Small intestine (tissue), 7 donors: ENCODE results near the gene ZNF277. TPM values are rescaled to one million over a fixed set of nuclear protein-coding genes. Genes with fewer than 3 reads are reported as not detected.

Source experiments
- DNase-seq, 2 donors: peaks; one replicate each; pipeline versions ENCODE4 v3.0.0 to v3.0.0-alpha.2; 2013
- FAIRE-seq: peaks from 2 replicates; lab custom pipeline; 2012; peaks lifted over from hg19 to GRCh38; lab: Jason Lieb, UNC
- H3K27ac ChIP-seq, 3 donors: one replicate each; pipeline ENCODE4 v1.5.1; 2013; ENCODE audit warnings: low read length in 2 of 3, mild to moderate bottlenecking in 2 of 3, control low read depth in 1 of 3, inconsistent platforms in 1 of 3, low read depth in 1 of 3, moderate library complexity in 1 of 3
- H3K27me3 ChIP-seq, 3 donors: one replicate each; pipeline ENCODE4 v1.6.1; 2013; ENCODE audit warnings: low read length in 3 of 3, inconsistent platforms in 1 of 3; ENCODE audit not compliant: control insufficient read depth in 3 of 3, insufficient read depth in 3 of 3
- H3K36me3 ChIP-seq, 3 donors: one replicate each; pipeline ENCODE4 v1.6.1; 2013; ENCODE audit warnings: low read length in 3 of 3, inconsistent platforms in 1 of 3, low read depth in 1 of 3, mild to moderate bottlenecking in 1 of 3, moderate library complexity in 1 of 3; ENCODE audit not compliant: control insufficient read depth in 3 of 3, insufficient read depth in 2 of 3
- H3K4me1 ChIP-seq, 3 donors: one replicate each; pipeline ENCODE4 v1.6.1; 2013; ENCODE audit warnings: low read length in 2 of 3, inconsistent platforms in 1 of 3, low read depth in 1 of 3, mild to moderate bottlenecking in 1 of 3, moderate library complexity in 1 of 3; ENCODE audit not compliant: control insufficient read depth in 3 of 3, insufficient read depth in 2 of 3
- H3K4me3 ChIP-seq, 3 donors: one replicate each; pipeline ENCODE4 v1.5.1; 2013; ENCODE audit warnings: low read length in 3 of 3, control low read depth in 1 of 3, inconsistent platforms in 1 of 3, low read depth in 1 of 3, mild to moderate bottlenecking in 1 of 3, moderate library complexity in 1 of 3
- H3K9me3 ChIP-seq, 2 donors: one replicate each; pipeline ENCODE4 v1.6.1; 2013; ENCODE audit warnings: low read depth in 1 of 2, low read length in 1 of 2; ENCODE audit not compliant: control insufficient read depth in 2 of 2, insufficient read depth in 1 of 2
- WGBS, 3 donors: extraction: QIAGEN DNeasy Blood & Tissue Kit; methylation state at CpG; one replicate each; pipeline ENCODE4 v1.1.7; 2013; 5-methylcytosine and 5-hydroxymethylcytosine counted together
- polyA plus RNA-seq, 4 donors: library from polyadenylated mRNA; stranded (reverse) in 3 of 4; unstranded in 1 of 4; fragments of 200-250 nt in 3 of 4; fragments of 120-200 nt in 1 of 4; gene quantifications; one replicate each; pipeline versions ENCODE4 v1.2.1 to v1.2.3, GENCODE V29; 2013
- donor health status: healthy with polysubstance abuse.
- donor health status: control.
- donor health status: control.
- donor health status: Bipolar disorder and iron deficiency.
- donor health status: healthy.

ZNF277 gene
- polyA plus RNA-seq, 4 donors: 15.8 to 27.2 (median 24.9) TPM

DNA sequence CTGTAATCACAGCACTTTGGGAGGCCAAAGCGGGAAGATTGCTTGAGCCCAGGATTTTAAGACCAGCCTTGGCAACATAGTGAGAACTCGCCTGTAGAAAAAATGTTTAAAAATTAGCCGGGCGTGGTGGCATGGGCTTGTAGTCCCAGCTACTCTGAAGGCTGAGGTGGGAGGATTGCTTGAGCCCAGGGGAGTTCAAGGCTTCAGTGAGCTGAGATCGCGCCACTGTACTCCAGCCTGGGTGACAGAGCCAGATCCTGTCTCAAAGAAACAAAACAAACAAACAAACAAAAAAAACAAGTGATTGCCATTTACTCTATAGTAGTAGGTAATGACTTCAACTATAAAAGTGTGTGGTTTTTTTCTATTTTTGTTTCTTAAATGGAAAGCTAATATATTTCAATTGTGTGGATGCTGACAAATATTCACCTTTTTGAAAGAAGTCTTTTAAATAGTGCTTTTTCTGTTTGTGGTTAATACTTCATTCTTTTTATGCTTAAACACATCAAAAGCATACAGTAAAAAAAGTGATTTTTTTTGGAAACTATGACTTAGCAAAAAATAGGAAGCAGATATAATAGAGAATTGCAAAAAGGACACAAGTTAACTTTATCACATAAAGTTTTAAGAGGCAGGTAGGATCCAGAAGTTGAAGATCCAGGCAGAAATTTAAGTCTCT, 48.4 kb downstream of the ZNF277 start:
- H3K9me3 ChIP-seq: no peaks in the 10 kb centered on the region
- H3K27ac ChIP-seq: no peak overlapping the region
- no peak overlapping the region for H3K4me3 ChIP-seq
- H3K27me3 ChIP-seq: no peaks in the 10 kb centered on the region
- H3K36me3 ChIP-seq: no peaks in the 10 kb centered on the region
- WGBS, 3 donors: 92 to 93% (median 92%) methylated on average over 6 of the region's 6 CpGs
- DNase-seq (no peak), FAIRE-seq (no peak)
- H3K4me1 ChIP-seq: no peaks in the 10 kb centered on the region

DNA sequence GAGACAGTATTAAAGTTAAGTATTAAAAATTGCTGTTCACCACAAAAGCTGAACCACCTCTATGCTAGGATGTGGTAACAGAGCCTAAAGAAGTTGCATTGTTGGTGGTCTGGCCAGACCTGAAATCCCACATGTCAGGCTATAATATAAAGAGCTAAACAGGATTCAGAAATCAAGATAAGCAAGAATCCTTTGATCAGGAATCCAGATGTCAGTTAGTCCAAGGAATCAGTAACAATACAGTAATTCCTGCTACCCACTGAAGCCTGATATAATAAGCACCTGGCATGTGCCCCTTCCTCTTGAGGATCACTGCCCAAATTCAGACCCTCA, 48.9 kb downstream of the ZNF277 start:
- Histone ChIP-seq H3K27me3 (no peaks in the 10 kb centered on the region), H3K4me3 (no peak overlapping the region), H3K27ac (no peak overlapping the region), H3K9me3 (no peaks in the 10 kb centered on the region), H3K4me1 (no peaks in the 10 kb centered on the region), H3K36me3 (no peaks in the 10 kb centered on the region)
- DNase-seq (no peak), FAIRE-seq (no peak)

DNA sequence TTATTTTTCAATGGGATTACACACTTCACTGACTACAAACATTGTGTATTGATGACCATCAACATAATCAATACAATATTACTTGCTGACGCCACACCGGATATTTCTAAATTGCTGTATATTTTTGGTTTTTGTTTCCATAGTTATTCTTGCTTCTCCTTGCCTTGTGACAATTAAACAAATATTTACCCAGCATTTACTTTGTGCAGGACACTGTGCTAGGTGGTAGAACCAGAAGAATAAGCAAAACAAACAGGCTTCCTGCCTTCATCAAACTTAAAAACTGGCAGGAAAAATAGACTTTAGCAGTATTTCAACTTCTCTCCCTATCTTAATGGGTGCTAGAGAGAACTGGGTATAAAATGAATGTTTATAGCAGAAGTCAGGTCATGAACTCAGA, 50.6 kb downstream of the ZNF277 start:
- Histone ChIP-seq H3K9me3 (no peaks in the 10 kb centered on the region), H3K4me3 (no peak overlapping the region), H3K4me1 (no peaks in the 10 kb centered on the region), H3K27ac (no peak overlapping the region), H3K27me3 (no peaks in the 10 kb centered on the region), H3K36me3 (no peaks in the 10 kb centered on the region)
- DNase-seq (no peak), FAIRE-seq (no peak)
- 84 to 93% (median 86%) methylated on average over 2 of the region's 2 CpGs for WGBS, 3 donors

DNA sequence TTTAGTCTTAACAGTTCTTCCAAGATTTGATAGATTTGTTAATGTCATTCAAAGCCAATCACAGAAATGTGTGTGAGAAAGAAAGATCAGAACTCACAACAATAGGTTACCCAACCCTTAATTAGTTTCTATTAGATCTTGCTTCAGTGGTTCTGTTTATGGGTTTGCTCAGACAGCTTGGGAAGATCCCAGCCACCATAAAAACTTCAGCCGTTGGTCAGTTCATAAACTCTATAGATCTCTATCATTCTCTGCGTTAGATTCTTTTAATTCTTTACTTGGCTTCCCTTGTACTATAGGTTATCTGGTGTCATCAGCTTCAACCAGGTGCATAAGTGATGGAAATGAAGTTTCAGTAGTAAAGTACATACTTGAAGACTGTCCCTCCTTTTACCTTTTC, 54.4 kb downstream of the ZNF277 start:
- Histone ChIP-seq H3K4me3 (no peak overlapping the region), H3K4me1 (peaks cover 0 to 4% (median 0%) of the 10 kb centered on the region in 3 donors), H3K27ac (no peak overlapping the region), H3K9me3 (no peaks in the 10 kb centered on the region), H3K36me3 (no peaks in the 10 kb centered on the region), H3K27me3 (no peaks in the 10 kb centered on the region)
- FAIRE-seq: no peak
- DNase-seq: no peak
- WGBS, 3 donors: 87 to 95% (median 90%) methylated on average over 2 of the region's 2 CpGs

DNA sequence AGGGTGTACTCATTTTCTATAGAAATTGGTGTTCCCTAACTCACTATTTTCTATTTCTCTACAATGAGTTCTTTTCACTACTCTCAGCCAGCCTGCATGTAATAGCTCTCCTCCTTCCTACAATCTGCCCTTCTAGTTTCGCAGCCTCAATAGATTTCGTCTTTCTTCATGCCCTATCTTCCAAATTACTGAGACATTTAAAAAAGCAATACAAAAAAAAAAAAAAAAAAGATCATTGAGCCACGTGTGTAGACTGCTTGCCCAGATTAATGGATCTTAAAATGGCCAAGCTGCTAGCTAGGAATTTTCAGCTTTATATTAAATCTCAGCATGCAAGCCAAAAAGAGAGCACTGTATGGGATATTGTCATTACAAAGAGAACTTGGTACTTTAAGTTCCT, 55.5 kb downstream of the ZNF277 start:
- FAIRE-seq: no peak
- no peaks in the 10 kb centered on the region for H3K27me3 ChIP-seq
- H3K4me3 ChIP-seq: no peak overlapping the region
- H3K9me3 ChIP-seq: no peaks in the 10 kb centered on the region
- no peaks in the 10 kb centered on the region for H3K36me3 ChIP-seq
- H3K4me1 ChIP-seq: peaks cover 0 to 4% (median 0%) of the 10 kb centered on the region in 3 donors
- no peak overlapping the region for H3K27ac ChIP-seq
- DNase-seq: no peak
- WGBS, 3 donors: 80 to 84% (median 83%) methylated on average over 3 of the region's 3 CpGs

DNA sequence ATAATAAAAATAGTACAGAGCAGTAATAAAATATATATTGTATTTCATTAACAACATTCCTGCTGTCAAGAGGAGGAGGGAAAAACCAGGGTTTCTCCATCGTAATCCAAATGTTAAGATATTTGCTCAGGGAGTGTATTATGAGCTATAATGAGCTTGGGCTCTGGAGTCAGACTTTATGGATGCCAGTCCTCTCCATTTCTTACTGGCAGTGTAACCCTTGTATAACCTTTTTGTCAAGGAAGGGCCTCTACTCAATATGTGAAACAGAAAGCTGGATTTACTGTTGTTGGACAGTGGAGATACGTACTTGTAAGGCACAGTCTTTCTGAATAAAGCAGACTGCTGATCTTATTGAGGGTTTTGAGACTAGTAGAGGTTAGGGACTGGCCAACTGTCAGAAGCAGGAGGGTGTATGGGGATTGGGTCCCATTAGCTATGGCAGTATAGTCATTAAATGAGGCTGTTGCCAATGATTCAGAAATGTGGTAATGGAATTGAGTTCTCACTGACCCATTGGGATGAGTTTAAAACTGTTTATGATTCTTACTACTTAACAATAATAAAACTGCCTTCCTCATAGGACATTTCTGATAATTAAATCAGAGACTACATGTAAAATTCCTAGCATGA, 56.5 kb downstream of the ZNF277 start:
- WGBS, 3 donors: 66 to 72% (median 68%) methylated on average over 2 of the region's 2 CpGs
- no peak for FAIRE-seq

DNA sequence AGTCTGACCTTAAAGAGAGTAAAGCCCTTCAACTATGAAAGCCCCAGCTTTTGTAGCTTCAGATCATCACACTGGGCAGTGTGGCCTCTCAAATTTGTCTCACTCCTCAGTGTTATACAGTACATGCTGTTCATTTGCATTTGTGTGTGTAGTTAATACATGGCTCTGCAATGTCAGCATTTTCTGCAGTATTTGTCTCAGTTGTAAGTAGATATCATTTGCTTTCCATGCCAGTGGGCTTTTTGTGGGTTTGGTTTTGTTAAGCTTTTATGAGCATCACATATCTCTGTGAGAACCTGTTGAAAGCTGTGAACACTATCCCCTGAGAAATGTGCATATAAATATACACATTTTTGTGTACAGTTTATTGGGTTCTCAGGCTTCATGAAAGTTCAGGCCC, 57.0 kb downstream of the ZNF277 start:
- Histone ChIP-seq H3K27me3 (no peaks in the 10 kb centered on the region), H3K36me3 (no peaks in the 10 kb centered on the region), H3K4me3 (no peak overlapping the region), H3K9me3 (no peaks in the 10 kb centered on the region), H3K4me1 (peaks cover 0 to 4% (median 0%) of the 10 kb centered on the region in 3 donors), H3K27ac (no peak overlapping the region)
- FAIRE-seq (no peak), DNase-seq (no peak)

More for the DNA sequence above, 56.5 kb downstream of the ZNF277 start:
- peak in 1 of 2 donors; percentile 3 for DNase-seq
- Histone ChIP-seq H3K4me1 (peaks cover 0 to 4% (median 0%) of the 10 kb centered on the region in 3 donors), H3K4me3 (no peak overlapping the region), H3K27ac (no peak overlapping the region), H3K27me3 (no peaks in the 10 kb centered on the region), H3K9me3 (no peaks in the 10 kb centered on the region), H3K36me3 (no peaks in the 10 kb centered on the region)

DNA sequence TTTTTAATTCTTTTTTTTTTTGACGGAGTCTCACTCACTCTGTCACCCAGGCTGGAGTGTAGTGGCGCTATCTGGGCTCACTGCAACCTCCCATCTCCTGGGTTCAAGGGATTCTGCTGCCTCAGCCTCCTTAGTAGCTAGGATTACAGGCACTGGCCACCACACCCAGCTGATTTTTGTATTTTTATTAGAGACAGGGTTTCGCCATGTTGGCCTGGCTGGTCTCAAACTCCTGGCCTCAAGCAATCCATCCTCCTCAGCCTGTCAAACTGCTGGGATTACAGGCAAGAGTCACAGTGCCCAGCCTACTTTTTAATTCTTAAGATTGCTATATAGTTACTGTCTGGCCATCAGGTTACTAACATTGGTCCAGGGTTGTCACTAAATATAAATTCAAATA, 59.6 kb downstream of the ZNF277 start:
- Histone ChIP-seq H3K27ac (no peak overlapping the region), H3K9me3 (no peaks in the 10 kb centered on the region), H3K27me3 (no peaks in the 10 kb centered on the region), H3K4me3 (no peak overlapping the region), H3K36me3 (no peaks in the 10 kb centered on the region), H3K4me1 (peaks cover 0 to 4% (median 0%) of the 10 kb centered on the region in 3 donors)
- no peak for FAIRE-seq
- WGBS, 3 donors: 94 to 98% (median 98%) methylated on average over 3 of the region's 3 CpGs
- DNase-seq: no peak
